ENCODE measurements around the gene SSH3.

Gene SSH3

GRCh38 chr11:67293090-67293489 is 10.2 kb upstream of the SSH3 start:
- DNase-seq (ENCODE audit: low read depth) = no peak

GRCh38 chr11:67295846-67296245 is 7.5 kb upstream of the SSH3 start:
- DNase-seq (ENCODE audit: low read depth) = no peak

DNA sequence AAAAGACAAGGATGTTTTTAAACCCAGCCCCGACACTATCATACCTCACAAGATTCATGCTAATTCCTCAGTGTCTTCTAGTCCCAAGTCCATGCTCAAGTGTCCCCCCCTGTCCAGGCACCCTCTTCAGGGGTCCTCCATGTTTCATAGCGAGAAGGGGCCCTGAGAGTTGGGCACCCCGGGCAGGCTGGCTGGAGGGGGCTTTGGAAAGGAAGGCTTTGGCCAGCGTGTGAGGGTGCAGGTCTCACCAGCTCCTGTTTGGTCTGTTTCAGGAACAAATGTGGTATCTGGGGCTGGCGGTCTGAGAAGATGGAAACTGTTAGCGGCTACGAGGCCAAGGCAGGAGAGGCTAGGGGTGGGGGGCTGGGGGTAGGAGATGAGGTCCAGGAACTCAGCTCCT is 4.5 kb upstream of the SSH3 start:
- DNase-seq (ENCODE audit: low read depth) = no peak

- DNase-seq (ENCODE audit: low read depth) = no peak
Measured at GRCh38 chr11:67299471-67300191, 3.7 kb upstream of the SSH3 start.

GRCh38 chr11:67300256-67300755 is 3.0 kb upstream of the SSH3 start:
- DNase-seq (ENCODE audit: low read depth) = no peak

- DNase-seq (ENCODE audit: low read depth) = no peak
Measured at GRCh38 chr11:67300756-67301312, 2.5 kb upstream of the SSH3 start.

- DNase-seq (ENCODE audit: low read depth) = no peak
Measured at GRCh38 chr11:67301313-67301921, 1.9 kb upstream of the SSH3 start.

DNA sequence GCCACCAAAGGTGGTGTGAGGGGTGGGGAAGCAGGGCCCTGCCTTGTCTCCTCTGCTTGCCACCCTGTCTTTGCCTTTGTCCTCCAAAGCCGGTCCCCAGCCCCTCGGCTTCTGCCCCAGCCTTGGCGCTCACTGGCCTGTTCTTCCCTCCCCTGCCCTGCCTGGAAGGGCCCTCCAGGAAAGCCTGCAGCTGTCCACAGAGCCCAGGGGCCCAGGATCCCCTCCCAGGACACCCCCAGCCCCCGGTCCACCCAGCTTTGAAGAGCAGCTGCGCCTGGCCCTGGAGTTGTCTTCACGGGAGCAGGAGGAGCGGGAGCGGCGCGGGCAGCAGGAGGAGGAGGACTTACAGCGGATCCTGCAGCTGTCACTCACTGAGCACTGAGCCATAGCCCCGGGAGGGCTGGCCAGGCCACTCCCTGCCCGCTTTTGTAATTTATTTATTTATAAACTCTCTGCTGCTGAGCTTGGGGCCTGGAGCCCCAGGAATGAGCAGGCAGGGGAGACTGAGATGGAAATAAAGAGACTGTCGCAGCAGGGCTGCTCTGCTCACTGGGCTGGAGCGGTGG is 1.3 kb upstream of the SSH3 start:
- no peak for DNase-seq (ENCODE audit: low read depth)

DNA sequence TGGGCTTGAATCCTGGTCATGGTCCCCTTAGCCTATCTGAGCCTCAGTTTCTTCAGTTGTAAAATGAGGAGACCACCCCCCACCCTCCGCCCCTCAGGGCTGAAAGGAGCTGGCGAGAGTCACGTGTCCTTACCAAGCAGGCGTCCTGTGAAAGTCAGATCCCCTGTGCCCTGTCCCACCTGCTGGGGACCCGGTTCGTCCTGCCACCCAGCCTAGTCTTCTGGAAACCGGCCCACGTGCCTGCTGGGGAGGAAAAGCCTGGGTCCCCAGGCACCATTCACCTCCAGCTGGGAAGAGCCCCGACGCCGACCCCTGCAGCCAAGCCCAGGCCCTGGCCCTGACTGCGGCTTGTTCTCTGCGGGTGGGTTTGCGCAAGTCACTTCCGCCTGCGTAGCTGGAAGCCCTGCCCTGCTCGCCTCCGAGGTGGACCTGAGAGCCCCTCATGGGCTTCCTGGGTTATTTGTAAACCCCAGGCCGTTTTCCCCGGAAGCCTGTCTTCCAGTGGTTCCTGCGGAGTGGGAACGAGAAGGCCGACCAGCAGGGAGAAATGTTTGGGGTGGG is 679 bp upstream of the SSH3 start:
- DNase-seq (ENCODE audit: low read depth) = no peak

- DNase-seq (ENCODE audit: low read depth) = no peak
Measured at GRCh38 chr11:67303835-67304411, 593 bp downstream of the SSH3 start.

DNA sequence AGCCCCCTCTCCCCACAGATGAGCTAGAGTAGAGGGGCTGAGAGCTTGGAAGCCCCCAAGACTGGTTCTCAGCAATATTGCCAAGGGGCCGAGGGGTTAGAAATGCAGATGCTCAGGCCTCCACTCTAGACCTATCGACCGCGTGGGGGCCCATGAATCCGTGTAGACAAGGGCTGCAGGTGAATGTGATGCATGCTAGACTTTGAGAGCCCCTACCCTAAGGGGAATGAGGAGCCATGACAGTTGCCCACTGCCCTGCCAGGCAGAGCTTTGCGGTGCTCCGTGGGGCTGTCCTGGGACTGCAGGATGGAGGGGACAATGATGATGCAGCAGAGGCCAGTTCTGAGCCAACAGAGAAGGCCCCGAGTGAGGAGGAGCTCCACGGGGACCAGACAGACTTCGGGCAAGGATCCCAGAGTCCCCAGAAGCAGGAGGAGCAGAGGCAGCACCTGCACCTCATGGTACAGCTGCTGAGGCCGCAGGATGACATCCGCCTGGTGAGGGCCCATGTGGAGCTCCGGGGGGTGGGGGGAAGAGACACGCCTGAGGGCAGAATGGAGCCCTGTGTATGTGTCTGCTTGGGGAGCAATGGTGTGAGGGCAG is 1.3 kb downstream of the SSH3 start:
- DNase-seq (ENCODE audit: low read depth) = no peak

GRCh38 chr11:67306769-67307544 is 3.6 kb downstream of the SSH3 start:
- no peak for DNase-seq (ENCODE audit: low read depth)

DNA sequence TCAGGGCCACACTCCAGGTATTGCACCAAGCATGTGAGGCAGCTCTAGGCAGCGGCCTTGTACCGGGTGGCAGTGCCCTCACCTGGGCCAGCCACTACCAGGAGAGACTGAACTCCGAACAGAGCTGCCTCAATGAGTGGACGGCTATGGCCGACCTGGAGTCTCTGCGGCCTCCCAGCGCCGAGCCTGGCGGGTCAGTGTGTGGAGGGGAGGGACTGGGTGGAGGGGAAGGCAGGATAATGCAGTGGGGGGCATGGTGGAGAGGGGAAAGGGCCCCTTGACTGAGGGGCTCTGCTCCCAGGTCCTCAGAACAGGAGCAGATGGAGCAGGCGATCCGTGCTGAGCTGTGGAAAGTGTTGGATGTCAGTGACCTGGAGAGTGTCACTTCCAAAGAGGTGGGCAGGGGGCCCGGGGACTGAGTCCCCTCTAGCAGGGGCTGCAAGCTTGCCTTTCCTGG is 4.2 kb downstream of the SSH3 start:
- no peak for DNase-seq (ENCODE audit: low read depth)

GRCh38 chr11:67308031-67308866 is 4.9 kb downstream of the SSH3 start:
- DNase-seq (ENCODE audit: low read depth) = no peak

- no peak for DNase-seq (ENCODE audit: low read depth)
Measured at GRCh38 chr11:67309166-67309565, 5.8 kb downstream of the SSH3 start.

DNA sequence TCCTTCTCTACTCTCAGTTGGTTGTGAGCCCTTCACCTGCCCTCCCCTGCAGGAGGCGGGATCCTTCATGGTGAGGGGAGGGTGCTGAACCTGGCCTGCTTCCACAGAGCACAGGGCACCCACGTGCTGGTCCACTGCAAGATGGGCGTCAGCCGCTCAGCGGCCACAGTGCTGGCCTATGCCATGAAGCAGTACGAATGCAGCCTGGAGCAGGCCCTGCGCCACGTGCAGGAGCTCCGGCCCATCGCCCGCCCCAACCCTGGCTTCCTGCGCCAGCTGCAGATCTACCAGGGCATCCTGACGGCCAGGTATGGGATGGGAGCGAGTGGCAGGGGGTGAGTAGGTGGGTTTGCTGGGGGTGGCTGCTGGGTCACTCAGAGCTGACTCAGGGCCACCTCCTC is 6.3 kb downstream of the SSH3 start:
- no peak for DNase-seq (ENCODE audit: low read depth)

DNA sequence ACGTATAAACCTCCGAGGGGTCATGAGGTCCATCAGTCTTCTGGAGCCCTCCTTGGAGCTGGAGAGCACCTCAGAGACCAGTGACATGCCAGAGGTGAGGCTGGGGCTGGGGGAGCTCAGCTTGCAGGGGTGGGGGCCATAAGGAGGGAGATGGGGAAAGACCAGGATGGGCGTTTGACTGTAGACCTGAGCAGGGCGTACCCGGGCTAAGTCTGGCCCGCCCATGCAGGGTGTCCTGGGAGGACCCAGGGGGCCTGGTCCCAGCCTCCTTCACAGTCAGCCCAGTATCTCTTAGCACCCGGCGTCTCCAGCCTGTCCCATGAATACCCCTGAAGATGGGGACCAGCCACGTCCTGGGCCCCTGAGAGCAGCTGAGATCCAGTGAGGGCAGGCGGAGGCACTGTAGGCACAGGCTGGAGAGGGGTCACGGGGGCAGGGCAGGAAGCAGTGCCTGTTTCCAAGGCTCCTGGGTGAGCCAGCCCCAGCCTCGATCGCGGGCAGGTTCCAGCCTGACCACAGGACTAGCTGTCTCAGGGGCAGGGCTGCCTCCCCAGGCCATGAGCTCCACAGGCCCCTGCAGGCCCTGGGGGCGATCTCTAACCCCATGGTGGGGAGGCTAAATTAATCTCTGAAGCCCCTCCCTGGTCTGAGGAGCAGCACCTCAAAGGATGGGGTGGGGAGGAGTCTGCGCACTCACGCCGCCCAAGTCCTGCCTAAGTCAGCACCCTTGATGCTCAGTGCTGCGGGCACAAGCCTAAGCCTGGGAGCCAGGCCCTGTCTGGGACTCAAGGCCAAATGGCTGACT is 7.1 kb downstream of the SSH3 start:
- no peak for DNase-seq (ENCODE audit: low read depth)

GRCh38 chr11:67311051-67311555 is 7.8 kb downstream of the SSH3 start:
- no peak for DNase-seq (ENCODE audit: low read depth)

DNA sequence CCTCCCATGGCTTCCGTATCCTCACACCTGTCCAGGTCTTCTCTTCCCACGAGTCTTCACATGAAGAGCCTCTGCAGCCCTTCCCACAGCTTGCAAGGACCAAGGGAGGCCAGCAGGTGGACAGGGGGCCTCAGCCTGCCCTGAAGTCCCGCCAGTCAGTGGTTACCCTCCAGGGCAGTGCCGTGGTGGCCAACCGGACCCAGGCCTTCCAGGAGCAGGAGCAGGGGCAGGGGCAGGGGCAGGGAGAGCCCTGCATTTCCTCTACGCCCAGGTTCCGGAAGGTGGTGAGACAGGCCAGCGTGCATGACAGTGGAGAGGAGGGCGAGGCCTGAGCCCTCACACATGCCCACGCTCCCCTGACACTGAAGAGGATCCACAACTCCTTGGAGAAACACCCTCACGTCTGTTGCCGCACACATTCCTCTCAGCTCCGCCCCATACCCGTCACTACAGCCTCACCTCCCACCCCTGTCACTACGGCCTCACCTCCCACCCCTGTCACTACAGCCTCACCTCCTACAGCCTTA is 8.3 kb downstream of the SSH3 start:
- DNase-seq (ENCODE audit: low read depth) = no peak
